HEK293 (cell line): Measurements from ENCODE around the gene SDCBP2.

Experiments used
- CTCF ChIP-seq: fragments of 450-650 bp; formaldehyde crosslinking; IDR thresholded peaks from 2 replicates; pipeline ENCODE4 v1.5.1; 2016; ENCODE audit warnings: missing biosample characterization, missing genetic modification characterization
- GFI1B ChIP-seq: fragments of 450-650 bp; formaldehyde crosslinking; IDR thresholded peaks from 2 replicates; pipeline ENCODE4 v1.5.1; 2016; ENCODE audit warnings: missing biosample characterization, missing genetic modification characterization
- ZBTB48 ChIP-seq: fragments of 450-650 bp; formaldehyde crosslinking; IDR thresholded peaks from 2 replicates; pipeline ENCODE4 v1.5.1; 2016; ENCODE audit warnings: missing biosample characterization, missing genetic modification characterization
- ZNF155 ChIP-seq: fragments of 450-650 bp; formaldehyde crosslinking; IDR thresholded peaks from 2 replicates; pipeline ENCODE4 v1.5.1; 2016; ENCODE audit warnings: missing biosample characterization, missing genetic modification characterization
- ZNF184 ChIP-seq: fragments of 450-650 bp; IDR thresholded peaks from 2 replicates; pipeline ENCODE4 v1.5.1; 2018; ENCODE audit warnings: missing biosample characterization, mild to moderate bottlenecking, missing genetic modification characterization
- ZNF302 ChIP-seq: fragments of 450-650 bp; formaldehyde crosslinking; IDR thresholded peaks from 2 replicates; pipeline ENCODE4 v1.5.1; 2016; ENCODE audit warnings: missing biosample characterization, missing genetic modification characterization, low read depth
- ZNF324 ChIP-seq: fragments of 450-650 bp; formaldehyde crosslinking; IDR thresholded peaks from 2 replicates; pipeline ENCODE4 v1.5.1; 2016; ENCODE audit warnings: missing biosample characterization, missing genetic modification characterization
- ZNF362 ChIP-seq: fragments of 450-650 bp; formaldehyde crosslinking; IDR thresholded peaks from 2 replicates; pipeline ENCODE4 v1.5.1; 2016; ENCODE audit warnings: missing biosample characterization, missing genetic modification characterization
- ZNF394 ChIP-seq: fragments of 450-650 bp; formaldehyde crosslinking; IDR thresholded peaks from 2 replicates; pipeline ENCODE4 v1.5.1; 2016; ENCODE audit warnings: missing biosample characterization, missing genetic modification characterization, mild to moderate bottlenecking, moderate library complexity, borderline replicate concordance
- ZNF488 ChIP-seq: fragments of 450-650 bp; formaldehyde crosslinking; IDR thresholded peaks from 2 replicates; pipeline ENCODE4 v1.5.1; 2016; ENCODE audit warnings: missing biosample characterization, missing genetic modification characterization
- ZNF549 ChIP-seq: fragments of 450-650 bp; IDR thresholded peaks from 2 replicates; pipeline ENCODE4 v1.5.1; 2018; ENCODE audit warnings: missing biosample characterization, missing genetic modification characterization, mild to moderate bottlenecking, inconsistent platforms, moderate library complexity
- ZNF555 ChIP-seq: fragments of 450-650 bp; formaldehyde crosslinking; conservative IDR thresholded peaks from 2 replicates; pipeline ENCODE4 v1.5.1; 2017; ENCODE audit warnings: missing biosample characterization, mild to moderate bottlenecking, missing genetic modification characterization, inconsistent platforms
- ZNF580 ChIP-seq: fragments of 450-650 bp; formaldehyde crosslinking; IDR thresholded peaks from 2 replicates; pipeline ENCODE4 v1.5.1; 2016; ENCODE audit warnings: missing biosample characterization, missing genetic modification characterization
- ZNF596 ChIP-seq: fragments of 450-650 bp; IDR thresholded peaks from 2 replicates; pipeline ENCODE4 v1.5.0; 2018; ENCODE audit warnings: missing biosample characterization, mild to moderate bottlenecking, missing genetic modification characterization, moderate library complexity
- ZNF677 ChIP-seq: fragments of 450-650 bp; IDR thresholded peaks from 2 replicates; pipeline ENCODE4 v1.5.0; 2018; ENCODE audit warnings: missing biosample characterization, mild to moderate bottlenecking, missing genetic modification characterization, moderate library complexity
- ZNF791 ChIP-seq: fragments of 450-650 bp; formaldehyde crosslinking; IDR thresholded peaks from 2 replicates; pipeline ENCODE4 v1.5.1; 2016; ENCODE audit warnings: missing biosample characterization, missing genetic modification characterization
- ZNF843 ChIP-seq: fragments of 450-650 bp; formaldehyde crosslinking; IDR thresholded peaks from 2 replicates; pipeline ENCODE4 v1.5.1; 2016; ENCODE audit warnings: missing biosample characterization, missing genetic modification characterization
- TF ChIP-seq, protein P1 (sequence below): fragments of 450-650 bp; formaldehyde crosslinking; IDR thresholded peaks from 2 replicates; pipeline ENCODE4 v1.5.1; 2017; ENCODE audit warnings: missing biosample characterization, missing genetic modification characterization
- TF ChIP-seq, protein P2 (sequence below): fragments of 450-650 bp; formaldehyde crosslinking; IDR thresholded peaks from 2 replicates; pipeline ENCODE4 v1.5.1; 2016; ENCODE audit warnings: missing biosample characterization, missing genetic modification characterization, borderline replicate concordance
- TF ChIP-seq, protein P3 (sequence below): fragments of 450-650 bp; formaldehyde crosslinking; IDR thresholded peaks from 2 replicates; pipeline ENCODE4 v1.5.1; 2016; ENCODE audit warnings: missing biosample characterization, missing genetic modification characterization, borderline replicate concordance
- TF ChIP-seq, protein P4 (sequence below): fragments of 450-650 bp; formaldehyde crosslinking; IDR thresholded peaks from 2 replicates; pipeline ENCODE4 v1.5.1; 2016; ENCODE audit warnings: missing biosample characterization, missing genetic modification characterization

SDCBP2 gene

DNA sequence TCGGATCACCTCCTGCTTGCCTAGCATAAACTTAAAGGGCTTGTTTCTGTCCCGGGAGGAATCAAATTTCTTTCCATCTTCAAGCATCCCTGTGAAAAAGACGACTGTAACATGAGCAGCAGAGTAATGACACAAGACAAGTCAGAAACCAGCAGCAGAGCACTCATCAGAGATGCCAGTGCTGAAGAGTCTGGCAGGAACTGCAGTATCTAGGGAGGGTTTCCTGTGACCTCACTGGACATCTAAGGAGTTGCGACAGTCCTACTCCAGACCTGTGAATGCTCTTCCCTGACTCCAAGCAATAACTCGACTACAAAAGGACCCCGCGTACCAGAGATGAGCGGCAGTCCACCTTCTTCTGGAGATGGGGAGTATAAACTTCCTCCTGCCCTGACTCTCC, 46.6 kb upstream of the SDCBP2 start (continued):
- TF ChIP-seq ZNF362 (tag by site-specific recombination) (no peak), ZNF324 (tag by site-specific recombination) (no peak), ZNF184 (tag by site-specific recombination) (no peak), ZNF155 (tag by site-specific recombination) (no peak), ZNF596 (tag by site-specific recombination) (no peak), ZNF555 (no peak), ZNF677 (tag by site-specific recombination) (no peak), GFI1B (no peak), ZNF549 (tag by site-specific recombination) (no peak), CTCF (tag by site-specific recombination) (no peak), ZNF843 (tag by site-specific recombination) (no peak), ZNF791 (tag by site-specific recombination) (no peak), ZNF302 (tag by site-specific recombination) (no peak), ZNF394 (no peak), ZNF580 (tag by site-specific recombination) (no peak), ZBTB48 (no peak), ZNF488 (no peak)
- TF ChIP-seq, protein P1, sequence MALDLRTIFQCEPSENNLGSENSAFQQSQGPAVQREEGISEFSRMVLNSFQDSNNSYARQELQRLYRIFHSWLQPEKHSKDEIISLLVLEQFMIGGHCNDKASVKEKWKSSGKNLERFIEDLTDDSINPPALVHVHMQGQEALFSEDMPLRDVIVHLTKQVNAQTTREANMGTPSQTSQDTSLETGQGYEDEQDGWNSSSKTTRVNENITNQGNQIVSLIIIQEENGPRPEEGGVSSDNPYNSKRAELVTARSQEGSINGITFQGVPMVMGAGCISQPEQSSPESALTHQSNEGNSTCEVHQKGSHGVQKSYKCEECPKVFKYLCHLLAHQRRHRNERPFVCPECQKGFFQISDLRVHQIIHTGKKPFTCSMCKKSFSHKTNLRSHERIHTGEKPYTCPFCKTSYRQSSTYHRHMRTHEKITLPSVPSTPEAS (tag by site-specific recombination): no peak
- TF ChIP-seq, protein P2, sequence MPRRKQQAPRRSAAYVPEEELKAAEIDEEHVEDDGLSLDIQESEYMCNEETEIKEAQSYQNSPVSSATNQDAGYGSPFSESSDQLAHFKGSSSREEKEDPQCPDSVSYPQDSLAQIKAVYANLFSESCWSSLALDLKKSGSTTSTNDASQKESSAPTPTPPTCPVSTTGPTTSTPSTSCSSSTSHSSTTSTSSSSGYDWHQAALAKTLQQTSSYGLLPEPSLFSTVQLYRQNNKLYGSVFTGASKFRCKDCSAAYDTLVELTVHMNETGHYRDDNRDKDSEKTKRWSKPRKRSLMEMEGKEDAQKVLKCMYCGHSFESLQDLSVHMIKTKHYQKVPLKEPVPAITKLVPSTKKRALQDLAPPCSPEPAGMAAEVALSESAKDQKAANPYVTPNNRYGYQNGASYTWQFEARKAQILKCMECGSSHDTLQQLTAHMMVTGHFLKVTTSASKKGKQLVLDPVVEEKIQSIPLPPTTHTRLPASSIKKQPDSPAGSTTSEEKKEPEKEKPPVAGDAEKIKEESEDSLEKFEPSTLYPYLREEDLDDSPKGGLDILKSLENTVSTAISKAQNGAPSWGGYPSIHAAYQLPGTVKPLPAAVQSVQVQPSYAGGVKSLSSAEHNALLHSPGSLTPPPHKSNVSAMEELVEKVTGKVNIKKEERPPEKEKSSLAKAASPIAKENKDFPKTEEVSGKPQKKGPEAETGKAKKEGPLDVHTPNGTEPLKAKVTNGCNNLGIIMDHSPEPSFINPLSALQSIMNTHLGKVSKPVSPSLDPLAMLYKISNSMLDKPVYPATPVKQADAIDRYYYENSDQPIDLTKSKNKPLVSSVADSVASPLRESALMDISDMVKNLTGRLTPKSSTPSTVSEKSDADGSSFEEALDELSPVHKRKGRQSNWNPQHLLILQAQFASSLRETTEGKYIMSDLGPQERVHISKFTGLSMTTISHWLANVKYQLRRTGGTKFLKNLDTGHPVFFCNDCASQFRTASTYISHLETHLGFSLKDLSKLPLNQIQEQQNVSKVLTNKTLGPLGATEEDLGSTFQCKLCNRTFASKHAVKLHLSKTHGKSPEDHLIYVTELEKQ (tag by site-specific recombination): peak; percentile 59; the same call in 1 of the 2 replicates
- TF ChIP-seq, protein P3, sequence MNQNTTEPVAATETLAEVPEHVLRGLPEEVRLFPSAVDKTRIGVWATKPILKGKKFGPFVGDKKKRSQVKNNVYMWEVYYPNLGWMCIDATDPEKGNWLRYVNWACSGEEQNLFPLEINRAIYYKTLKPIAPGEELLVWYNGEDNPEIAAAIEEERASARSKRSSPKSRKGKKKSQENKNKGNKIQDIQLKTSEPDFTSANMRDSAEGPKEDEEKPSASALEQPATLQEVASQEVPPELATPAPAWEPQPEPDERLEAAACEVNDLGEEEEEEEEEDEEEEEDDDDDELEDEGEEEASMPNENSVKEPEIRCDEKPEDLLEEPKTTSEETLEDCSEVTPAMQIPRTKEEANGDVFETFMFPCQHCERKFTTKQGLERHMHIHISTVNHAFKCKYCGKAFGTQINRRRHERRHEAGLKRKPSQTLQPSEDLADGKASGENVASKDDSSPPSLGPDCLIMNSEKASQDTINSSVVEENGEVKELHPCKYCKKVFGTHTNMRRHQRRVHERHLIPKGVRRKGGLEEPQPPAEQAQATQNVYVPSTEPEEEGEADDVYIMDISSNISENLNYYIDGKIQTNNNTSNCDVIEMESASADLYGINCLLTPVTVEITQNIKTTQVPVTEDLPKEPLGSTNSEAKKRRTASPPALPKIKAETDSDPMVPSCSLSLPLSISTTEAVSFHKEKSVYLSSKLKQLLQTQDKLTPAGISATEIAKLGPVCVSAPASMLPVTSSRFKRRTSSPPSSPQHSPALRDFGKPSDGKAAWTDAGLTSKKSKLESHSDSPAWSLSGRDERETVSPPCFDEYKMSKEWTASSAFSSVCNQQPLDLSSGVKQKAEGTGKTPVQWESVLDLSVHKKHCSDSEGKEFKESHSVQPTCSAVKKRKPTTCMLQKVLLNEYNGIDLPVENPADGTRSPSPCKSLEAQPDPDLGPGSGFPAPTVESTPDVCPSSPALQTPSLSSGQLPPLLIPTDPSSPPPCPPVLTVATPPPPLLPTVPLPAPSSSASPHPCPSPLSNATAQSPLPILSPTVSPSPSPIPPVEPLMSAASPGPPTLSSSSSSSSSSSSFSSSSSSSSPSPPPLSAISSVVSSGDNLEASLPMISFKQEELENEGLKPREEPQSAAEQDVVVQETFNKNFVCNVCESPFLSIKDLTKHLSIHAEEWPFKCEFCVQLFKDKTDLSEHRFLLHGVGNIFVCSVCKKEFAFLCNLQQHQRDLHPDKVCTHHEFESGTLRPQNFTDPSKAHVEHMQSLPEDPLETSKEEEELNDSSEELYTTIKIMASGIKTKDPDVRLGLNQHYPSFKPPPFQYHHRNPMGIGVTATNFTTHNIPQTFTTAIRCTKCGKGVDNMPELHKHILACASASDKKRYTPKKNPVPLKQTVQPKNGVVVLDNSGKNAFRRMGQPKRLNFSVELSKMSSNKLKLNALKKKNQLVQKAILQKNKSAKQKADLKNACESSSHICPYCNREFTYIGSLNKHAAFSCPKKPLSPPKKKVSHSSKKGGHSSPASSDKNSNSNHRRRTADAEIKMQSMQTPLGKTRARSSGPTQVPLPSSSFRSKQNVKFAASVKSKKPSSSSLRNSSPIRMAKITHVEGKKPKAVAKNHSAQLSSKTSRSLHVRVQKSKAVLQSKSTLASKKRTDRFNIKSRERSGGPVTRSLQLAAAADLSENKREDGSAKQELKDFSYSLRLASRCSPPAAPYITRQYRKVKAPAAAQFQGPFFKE (tag by site-specific recombination): no peak
- TF ChIP-seq, protein P4, sequence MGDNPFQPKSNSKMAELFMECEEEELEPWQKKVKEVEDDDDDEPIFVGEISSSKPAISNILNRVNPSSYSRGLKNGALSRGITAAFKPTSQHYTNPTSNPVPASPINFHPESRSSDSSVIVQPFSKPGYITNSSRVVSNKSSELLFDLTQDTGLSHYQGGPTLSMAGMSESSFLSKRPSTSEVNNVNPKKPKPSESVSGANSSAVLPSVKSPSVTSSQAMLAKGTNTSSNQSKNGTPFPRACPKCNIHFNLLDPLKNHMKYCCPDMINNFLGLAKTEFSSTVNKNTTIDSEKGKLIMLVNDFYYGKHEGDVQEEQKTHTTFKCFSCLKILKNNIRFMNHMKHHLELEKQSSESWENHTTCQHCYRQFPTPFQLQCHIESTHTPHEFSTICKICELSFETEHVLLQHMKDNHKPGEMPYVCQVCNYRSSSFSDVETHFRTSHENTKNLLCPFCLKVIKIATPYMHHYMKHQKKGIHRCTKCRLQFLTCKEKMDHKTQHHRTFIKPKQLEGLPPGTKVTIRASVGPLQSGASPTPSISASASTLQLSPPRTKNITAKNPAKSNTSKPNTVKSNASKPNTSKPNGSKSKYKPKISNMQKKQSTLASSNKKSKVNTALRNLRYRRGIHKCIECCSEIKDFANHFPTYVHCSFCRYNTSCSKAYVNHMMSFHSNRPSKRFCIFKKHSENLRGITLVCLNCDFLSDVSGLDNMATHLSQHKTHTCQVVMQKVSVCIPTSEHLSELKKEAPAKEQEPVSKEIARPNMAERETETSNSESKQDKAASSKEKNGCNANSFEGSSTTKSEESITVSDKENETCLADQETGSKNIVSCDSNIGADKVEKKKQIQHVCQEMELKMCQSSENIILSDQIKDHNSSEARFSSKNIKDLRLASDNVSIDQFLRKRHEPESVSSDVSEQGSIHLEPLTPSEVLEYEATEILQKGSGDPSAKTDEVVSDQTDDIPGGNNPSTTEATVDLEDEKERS (tag by site-specific recombination): no peak
